SK-N-SH (cell line): Measurements from ENCODE around the gene ARHGEF28.

Source experiments
- TF ChIP-seq, protein P1 (sequence below): IDR thresholded peaks from 2 replicates; pipeline ENCODE4 v1.6.1; 2012; ENCODE audit warnings: mild to moderate bottlenecking, low read depth, low read length, moderate library complexity
- TF ChIP-seq, protein P2 (sequence below): fragments of 200-600 bp; sonication (generic); IDR thresholded peaks from 2 replicates; pipeline ENCODE4 v1.6.1; 2017; ENCODE audit warnings: antibody characterized with exemption, mild to moderate bottlenecking, moderate library complexity
- TF ChIP-seq, protein P3 (sequence below): fragments of 150-350 bp; IDR thresholded peaks from 2 replicates; pipeline ENCODE4 v1.6.1; 2017; ENCODE audit warnings: antibody characterized with exemption, low read length, low read depth, borderline replicate concordance

DNA sequence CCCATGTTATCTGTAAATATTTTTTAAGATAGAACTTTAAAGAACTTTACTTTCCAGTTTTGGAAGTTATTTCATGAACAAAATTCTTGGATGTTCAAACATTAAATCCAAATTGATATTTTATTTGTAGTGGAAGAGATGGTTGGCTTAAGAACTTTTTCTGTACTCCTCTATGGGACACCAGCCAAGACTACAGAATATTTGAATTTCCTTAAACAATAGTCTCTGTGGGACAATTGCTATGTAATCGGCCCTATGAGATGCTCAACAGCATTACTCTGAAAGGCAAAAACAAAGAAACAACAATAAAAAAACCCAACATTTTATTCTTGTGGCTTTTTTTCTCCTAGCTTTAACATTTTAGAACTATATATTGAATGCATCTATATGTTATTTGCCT is 289.3 kb downstream of the ARHGEF28 start:
- TF ChIP-seq, protein P1, sequence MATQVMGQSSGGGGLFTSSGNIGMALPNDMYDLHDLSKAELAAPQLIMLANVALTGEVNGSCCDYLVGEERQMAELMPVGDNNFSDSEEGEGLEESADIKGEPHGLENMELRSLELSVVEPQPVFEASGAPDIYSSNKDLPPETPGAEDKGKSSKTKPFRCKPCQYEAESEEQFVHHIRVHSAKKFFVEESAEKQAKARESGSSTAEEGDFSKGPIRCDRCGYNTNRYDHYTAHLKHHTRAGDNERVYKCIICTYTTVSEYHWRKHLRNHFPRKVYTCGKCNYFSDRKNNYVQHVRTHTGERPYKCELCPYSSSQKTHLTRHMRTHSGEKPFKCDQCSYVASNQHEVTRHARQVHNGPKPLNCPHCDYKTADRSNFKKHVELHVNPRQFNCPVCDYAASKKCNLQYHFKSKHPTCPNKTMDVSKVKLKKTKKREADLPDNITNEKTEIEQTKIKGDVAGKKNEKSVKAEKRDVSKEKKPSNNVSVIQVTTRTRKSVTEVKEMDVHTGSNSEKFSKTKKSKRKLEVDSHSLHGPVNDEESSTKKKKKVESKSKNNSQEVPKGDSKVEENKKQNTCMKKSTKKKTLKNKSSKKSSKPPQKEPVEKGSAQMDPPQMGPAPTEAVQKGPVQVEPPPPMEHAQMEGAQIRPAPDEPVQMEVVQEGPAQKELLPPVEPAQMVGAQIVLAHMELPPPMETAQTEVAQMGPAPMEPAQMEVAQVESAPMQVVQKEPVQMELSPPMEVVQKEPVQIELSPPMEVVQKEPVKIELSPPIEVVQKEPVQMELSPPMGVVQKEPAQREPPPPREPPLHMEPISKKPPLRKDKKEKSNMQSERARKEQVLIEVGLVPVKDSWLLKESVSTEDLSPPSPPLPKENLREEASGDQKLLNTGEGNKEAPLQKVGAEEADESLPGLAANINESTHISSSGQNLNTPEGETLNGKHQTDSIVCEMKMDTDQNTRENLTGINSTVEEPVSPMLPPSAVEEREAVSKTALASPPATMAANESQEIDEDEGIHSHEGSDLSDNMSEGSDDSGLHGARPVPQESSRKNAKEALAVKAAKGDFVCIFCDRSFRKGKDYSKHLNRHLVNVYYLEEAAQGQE = no peak
- TF ChIP-seq, protein P2, sequence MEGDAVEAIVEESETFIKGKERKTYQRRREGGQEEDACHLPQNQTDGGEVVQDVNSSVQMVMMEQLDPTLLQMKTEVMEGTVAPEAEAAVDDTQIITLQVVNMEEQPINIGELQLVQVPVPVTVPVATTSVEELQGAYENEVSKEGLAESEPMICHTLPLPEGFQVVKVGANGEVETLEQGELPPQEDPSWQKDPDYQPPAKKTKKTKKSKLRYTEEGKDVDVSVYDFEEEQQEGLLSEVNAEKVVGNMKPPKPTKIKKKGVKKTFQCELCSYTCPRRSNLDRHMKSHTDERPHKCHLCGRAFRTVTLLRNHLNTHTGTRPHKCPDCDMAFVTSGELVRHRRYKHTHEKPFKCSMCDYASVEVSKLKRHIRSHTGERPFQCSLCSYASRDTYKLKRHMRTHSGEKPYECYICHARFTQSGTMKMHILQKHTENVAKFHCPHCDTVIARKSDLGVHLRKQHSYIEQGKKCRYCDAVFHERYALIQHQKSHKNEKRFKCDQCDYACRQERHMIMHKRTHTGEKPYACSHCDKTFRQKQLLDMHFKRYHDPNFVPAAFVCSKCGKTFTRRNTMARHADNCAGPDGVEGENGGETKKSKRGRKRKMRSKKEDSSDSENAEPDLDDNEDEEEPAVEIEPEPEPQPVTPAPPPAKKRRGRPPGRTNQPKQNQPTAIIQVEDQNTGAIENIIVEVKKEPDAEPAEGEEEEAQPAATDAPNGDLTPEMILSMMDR = no peak
- TF ChIP-seq, protein P3, sequence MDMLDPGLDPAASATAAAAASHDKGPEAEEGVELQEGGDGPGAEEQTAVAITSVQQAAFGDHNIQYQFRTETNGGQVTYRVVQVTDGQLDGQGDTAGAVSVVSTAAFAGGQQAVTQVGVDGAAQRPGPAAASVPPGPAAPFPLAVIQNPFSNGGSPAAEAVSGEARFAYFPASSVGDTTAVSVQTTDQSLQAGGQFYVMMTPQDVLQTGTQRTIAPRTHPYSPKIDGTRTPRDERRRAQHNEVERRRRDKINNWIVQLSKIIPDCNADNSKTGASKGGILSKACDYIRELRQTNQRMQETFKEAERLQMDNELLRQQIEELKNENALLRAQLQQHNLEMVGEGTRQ = no peak
